Peyer's patch (tissue), 4 donors: Measurements from ENCODE around the gene CHD9. TPM values are rescaled to one million over a fixed set of nuclear protein-coding genes. Genes with fewer than 3 reads are reported as not detected.
A peak's percentile ranks its signal among the peaks of the same experiment; 100 is the strongest.

Experiments used
- DNase-seq, 3 donors: peaks; one replicate each; pipeline ENCODE4 v3.0.0-alpha.2; 2017 to 2019
- H3K27ac ChIP-seq, 4 donors: fragments of 200-600 bp; sonication (generic); one replicate each; pipeline ENCODE4 v1.5.1; 2016 to 2019
- H3K27me3 ChIP-seq, 2 donors: fragments of 200-600 bp; sonication (generic); one replicate each; pipeline ENCODE4 v1.5.1; 2019
- H3K36me3 ChIP-seq, 3 donors: fragments of 200-600 bp; sonication (generic); one replicate each; pipeline ENCODE4 v1.5.1; 2016 to 2019
- H3K4me1 ChIP-seq, 4 donors: fragments of 200-600 bp; sonication (generic); one replicate each; pipeline ENCODE4 v1.5.1; 2016 to 2019
- H3K4me3 ChIP-seq, 4 donors: fragments of 200-600 bp; sonication (generic); 1 replicate in 3 of 4; 2 replicates in 1 of 4; pipeline ENCODE4 v1.5.1; 2016 to 2019; ENCODE audit warnings: mild to moderate bottlenecking in 1 of 4
- H3K9me3 ChIP-seq, 4 donors: fragments of 200-600 bp; sonication (generic); one replicate each; pipeline ENCODE4 v1.5.1; 2016 to 2019; ENCODE audit warnings: mild to moderate bottlenecking in 1 of 4
- POLR2A ChIP-seq, 2 donors: fragments of 450-650 bp; IDR thresholded peaks; one replicate each; pipeline ENCODE4 v1.5.1; 2017; ENCODE audit warnings: antibody characterized with exemption in 2 of 2, mild to moderate bottlenecking in 2 of 2, moderate library complexity in 2 of 2
- total RNA-seq, 4 donors: library from RNA; depleted of rRNA; stranded (reverse); fragments of >200 nt; gene quantifications; one replicate each; pipeline ENCODE4 v1.1.0, GENCODE V29; 2016
- TF ChIP-seq, protein P1 (sequence below), 6 experiments: fragments of 450-650 bp in 4 of 6; fragments of 200-600 bp in 2 of 6; sonication (generic) in 1 of 6; IDR thresholded peaks; one replicate each; pipeline ENCODE4 v1.5.1; 2017 to 2019; ENCODE audit warnings: antibody characterized with exemption in 6 of 6, mild to moderate bottlenecking in 3 of 6, moderate library complexity in 1 of 6

Gene CHD9
- total RNA-seq, 4 donors from 2014 or later, result 48.4 to 187 (median 79.3) TPM

DNA sequence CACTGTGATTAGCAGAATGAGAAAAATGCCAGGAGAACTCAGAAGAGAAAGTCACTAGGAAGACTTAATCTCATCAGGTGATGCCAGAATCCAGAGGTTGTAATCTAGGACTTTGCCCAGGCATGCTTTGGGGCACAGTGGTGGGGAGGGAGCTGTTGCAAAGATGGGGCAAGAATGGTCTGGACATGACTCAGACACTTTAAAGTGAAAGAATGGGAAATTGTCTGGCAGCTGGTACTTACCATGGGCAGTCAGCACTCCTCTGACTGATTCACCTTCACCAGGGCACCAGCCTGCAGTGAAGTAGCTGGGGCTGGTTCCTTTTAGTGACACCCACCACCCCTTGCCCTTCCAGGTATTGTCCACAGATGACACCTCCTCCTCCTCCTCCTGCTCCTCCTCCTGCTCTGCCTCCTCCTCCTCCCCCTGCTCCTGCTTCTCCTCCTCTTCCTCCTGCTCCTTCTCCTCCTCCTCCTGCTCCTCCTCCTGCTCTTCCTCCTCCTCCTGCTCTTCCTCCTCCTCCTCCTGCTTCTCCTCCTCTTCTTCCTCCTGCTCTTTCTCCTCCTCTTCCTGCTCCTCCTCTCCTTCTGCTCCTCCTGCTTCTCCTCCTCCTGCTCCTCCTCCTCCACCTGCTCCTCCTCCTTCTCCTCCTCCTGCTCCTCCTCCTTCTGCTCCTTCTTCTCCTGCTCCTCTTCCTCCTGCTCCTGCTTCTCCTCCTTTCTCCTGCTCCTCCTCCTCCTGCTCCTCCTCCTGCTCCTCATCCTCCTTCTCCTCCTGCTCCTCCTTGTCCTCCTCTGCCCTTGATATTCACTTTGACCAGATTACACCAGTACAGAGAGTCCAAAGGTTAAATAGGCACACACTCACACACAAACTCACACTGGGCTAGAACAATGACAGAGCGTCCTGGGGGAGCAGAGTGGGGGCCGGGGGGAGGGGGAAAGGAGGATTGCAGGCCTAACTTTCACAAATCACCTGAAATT lies 2.0 kb upstream of the CHD9 start, which contains the start of gene CHD9NB:
Gene CHD9NB (minus strand): TSS at position 379 of the 983 bp plus-strand sequence. CDS start 8,739 bp downstream, outside the sequence.
- Histone ChIP-seq H3K27me3 (no peaks in the 10 kb centered on the region), H3K4me3 (peak within 1 kb of the TSS in 2 of 4 donors; percentile 10 to 23), H3K36me3 (no peaks in the 10 kb centered on the region), H3K4me1 (peaks cover 0 to 48% (median 2%) of the 10 kb centered on the region in 4 donors), H3K27ac (peak within 1 kb of the TSS in 3 of 4 donors; percentile 11 to 91 (median 71)), H3K9me3 (no peaks in the 10 kb centered on the region)
- DNase-seq, result peak in 2 of 3 donors; percentile 69 to 84
- TF ChIP-seq, protein P1, sequence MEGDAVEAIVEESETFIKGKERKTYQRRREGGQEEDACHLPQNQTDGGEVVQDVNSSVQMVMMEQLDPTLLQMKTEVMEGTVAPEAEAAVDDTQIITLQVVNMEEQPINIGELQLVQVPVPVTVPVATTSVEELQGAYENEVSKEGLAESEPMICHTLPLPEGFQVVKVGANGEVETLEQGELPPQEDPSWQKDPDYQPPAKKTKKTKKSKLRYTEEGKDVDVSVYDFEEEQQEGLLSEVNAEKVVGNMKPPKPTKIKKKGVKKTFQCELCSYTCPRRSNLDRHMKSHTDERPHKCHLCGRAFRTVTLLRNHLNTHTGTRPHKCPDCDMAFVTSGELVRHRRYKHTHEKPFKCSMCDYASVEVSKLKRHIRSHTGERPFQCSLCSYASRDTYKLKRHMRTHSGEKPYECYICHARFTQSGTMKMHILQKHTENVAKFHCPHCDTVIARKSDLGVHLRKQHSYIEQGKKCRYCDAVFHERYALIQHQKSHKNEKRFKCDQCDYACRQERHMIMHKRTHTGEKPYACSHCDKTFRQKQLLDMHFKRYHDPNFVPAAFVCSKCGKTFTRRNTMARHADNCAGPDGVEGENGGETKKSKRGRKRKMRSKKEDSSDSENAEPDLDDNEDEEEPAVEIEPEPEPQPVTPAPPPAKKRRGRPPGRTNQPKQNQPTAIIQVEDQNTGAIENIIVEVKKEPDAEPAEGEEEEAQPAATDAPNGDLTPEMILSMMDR (IDR thresholded peaks at IDR 0.05), result no peak
- peak in 1 of 2 donors; percentile 19 for TF ChIP-seq POLR2A (IDR thresholded peaks at IDR 0.05)

DNA sequence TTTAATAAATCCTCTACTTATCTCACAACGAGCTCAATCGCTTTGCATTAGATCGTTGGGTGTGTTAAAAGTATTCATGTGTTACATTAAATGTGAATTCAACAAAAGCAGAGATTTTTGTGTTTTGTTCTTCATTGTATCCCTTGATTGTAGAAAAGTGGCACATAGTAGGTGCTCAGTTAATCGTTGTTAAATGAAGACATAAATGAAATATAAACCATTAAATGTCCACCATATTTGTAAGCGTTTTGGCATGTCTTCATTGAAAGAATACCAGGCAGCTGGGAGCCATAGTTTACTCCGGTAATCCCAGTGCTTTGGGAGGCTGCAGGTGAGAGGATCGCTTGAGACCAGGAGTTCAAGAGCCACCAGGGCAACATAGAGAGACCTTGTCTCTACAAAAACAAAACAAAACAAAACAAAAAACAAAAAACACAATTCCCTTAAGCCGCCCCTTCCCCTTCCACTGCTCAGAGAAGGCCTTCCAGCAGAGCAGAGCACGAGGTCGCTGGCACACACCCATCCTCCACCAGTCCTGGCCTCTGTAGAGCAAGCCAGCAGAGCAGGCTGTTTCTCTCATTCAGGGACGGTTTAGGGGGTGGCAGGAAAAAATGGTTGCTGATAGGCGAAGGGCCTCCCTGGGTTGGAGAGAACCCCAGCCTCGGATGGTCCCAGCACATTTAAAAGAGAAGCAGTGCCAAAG lies 673 bp upstream of the CHD9 start:
- peaks cover 0 to 37% (median 3%) of the 10 kb centered on the region in 4 donors for H3K4me1 ChIP-seq
- peak overlapping the region; percentile 78 to 89 (median 85) for H3K27ac ChIP-seq
- no peaks in the 10 kb centered on the region for H3K36me3 ChIP-seq
- H3K4me3 ChIP-seq, result peak overlapping the region; percentile 56 to 73 (median 65)
- no peaks in the 10 kb centered on the region for H3K27me3 ChIP-seq
- no peaks in the 10 kb centered on the region for H3K9me3 ChIP-seq
- TF ChIP-seq, protein P1 (IDR thresholded peaks at IDR 0.05), result no peak
- TF ChIP-seq POLR2A (IDR thresholded peaks at IDR 0.05), result no peak
- DNase-seq, result peak in 1 of 3 donors; percentile 60

DNA sequence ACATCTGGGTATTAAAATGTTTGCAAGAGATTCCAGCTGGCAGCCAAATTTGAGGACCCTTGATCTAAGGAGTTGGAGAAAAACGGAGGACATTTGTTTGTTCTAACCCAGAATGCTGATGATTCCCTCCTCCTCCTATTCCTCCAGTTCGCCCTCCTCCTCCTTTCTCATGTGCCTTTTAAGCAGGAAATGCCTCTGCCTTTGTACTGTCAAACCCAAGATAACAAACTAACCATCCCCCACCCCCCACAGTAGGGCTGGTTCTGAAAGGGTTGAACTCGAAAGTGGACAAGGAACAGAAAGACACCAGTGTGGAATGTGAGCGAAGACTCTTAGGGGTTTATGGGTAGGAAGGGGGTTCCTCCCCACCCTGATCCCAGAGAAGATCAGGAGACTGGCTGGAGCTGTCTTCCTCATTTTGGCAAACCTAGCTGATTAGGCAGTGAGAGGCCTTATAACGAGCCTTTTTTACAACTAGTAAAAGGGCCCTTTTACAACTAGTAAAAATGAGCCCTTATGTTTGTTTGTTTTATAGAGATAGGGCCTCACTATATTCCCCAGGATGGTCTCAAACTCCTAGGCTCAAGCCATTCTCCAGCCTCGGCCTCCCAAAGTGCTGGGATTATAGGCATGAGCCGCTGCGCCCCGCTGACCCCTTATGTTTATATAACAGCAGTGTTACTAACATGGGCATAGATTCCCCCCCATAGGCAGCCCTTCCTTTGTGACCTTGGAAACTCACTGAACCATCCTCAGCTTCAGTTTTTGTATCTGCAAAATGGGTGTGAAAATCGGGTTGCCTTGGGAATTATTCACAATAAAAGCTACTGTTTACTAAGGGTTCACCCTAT lies 975 bp downstream of the CHD9 start:
- H3K36me3 ChIP-seq, result no peaks in the 10 kb centered on the region
- DNase-seq, result peak in 2 of 3 donors; percentile 50 to 67
- peaks cover 0 to 32% (median 6%) of the 10 kb centered on the region in 4 donors for H3K4me1 ChIP-seq
- H3K27ac ChIP-seq, result peak overlapping the region; percentile 78 to 89 (median 85)
- no peaks in the 10 kb centered on the region for H3K9me3 ChIP-seq
- TF ChIP-seq POLR2A (IDR thresholded peaks at IDR 0.05), result no peak
- TF ChIP-seq, protein P1 (IDR thresholded peaks at IDR 0.05), result no peak
- H3K27me3 ChIP-seq, result no peaks in the 10 kb centered on the region
- H3K4me3 ChIP-seq, result peak overlapping the region; percentile 56 to 73 (median 65)

DNA sequence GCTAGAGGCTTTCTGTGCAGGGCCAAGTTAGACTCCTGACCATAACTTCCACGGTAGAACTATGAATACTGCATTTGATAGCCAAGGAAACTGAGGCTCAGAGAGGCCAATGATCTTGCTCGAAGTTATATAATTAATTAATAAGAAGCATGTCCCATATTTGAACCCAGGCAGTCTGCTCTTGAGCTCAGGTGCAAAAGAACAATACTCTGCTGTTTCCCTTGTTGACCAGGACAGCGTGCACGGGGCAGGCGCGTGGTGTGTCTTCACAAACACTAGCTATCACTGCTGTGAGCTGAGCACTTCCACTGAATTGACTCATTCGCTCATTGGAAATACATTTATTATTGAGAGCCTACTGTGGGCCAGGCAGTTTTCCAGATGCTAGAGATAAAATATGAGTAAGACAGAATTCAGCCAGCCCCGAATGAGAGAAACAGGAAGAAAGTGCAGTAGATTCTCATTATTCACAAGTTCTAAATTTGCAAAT lies 1.6 kb downstream of the CHD9 start:
- no peaks in the 10 kb centered on the region for H3K36me3 ChIP-seq
- H3K9me3 ChIP-seq, result no peaks in the 10 kb centered on the region
- H3K4me3 ChIP-seq, result peak overlapping the region in 3 of 4 donors; percentile 60 to 73 (median 70)
- DNase-seq, result no peak
- peak overlapping the region in 3 of 4 donors; percentile 82 to 89 (median 88) for H3K27ac ChIP-seq
- peaks cover 0 to 33% (median 6%) of the 10 kb centered on the region in 4 donors for H3K4me1 ChIP-seq
- TF ChIP-seq POLR2A (IDR thresholded peaks at IDR 0.05), result no peak
- TF ChIP-seq, protein P1 (IDR thresholded peaks at IDR 0.05), result no peak
- H3K27me3 ChIP-seq, result no peaks in the 10 kb centered on the region
